Stomach (tissue), 4 donors: ENCODE results near the gene S1PR1.

Source experiments
- POLR2A ChIP-seq, 4 donors: fragments of 450-650 bp; IDR thresholded peaks; one replicate each; pipeline ENCODE4 v1.6.1; 2016; ENCODE audit warnings: antibody characterized with exemption in 4 of 4, control low read depth in 2 of 4, mild to moderate bottlenecking in 1 of 4, moderate library complexity in 1 of 4
- POLR2AphosphoS5 ChIP-seq, 3 donors: sonication (generic); formaldehyde crosslinking; IDR thresholded peaks; one replicate each; pipeline ENCODE4 v1.6.1; 2016; ENCODE audit warnings: antibody characterized with exemption in 3 of 3
- TF ChIP-seq, protein P1 (sequence below), 7 experiments: fragments of 450-650 bp in 4 of 7; fragments of 200-600 bp in 3 of 7; sonication (generic) in 3 of 7; IDR thresholded peaks; one replicate each; pipeline ENCODE4 v1.5.1; 2016 to 2019; ENCODE audit warnings: antibody characterized with exemption in 7 of 7, control low read depth in 2 of 7, mild to moderate bottlenecking in 1 of 7

DNA sequence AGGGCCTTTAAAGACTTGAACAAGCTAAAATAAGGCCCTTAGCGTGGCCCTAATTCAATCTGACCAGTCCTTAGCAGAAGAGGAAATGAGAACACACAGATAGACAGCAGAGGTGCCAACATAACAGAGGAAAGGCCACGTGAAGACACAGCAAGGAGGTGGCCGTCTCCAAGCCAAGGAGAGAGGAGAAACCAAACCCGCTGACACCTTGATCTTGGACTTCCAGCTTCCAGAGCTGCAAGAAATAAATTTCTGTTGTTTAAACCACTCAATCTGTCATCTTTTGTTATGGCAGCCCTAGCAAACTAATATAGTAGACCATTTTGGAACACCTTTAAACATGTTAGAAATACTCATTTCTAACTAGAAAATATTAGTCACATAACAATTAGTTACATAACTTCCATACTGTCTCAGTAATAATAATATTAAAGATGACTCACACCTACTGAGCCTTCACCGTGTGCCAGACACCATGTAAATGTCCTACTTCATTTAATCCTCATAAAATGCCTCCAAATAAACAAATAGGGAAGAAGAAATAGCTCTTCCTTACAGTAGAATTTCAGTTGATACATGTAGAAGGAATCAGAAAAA, 47.9 kb downstream of the S1PR1 start:
- TF ChIP-seq, protein P1, sequence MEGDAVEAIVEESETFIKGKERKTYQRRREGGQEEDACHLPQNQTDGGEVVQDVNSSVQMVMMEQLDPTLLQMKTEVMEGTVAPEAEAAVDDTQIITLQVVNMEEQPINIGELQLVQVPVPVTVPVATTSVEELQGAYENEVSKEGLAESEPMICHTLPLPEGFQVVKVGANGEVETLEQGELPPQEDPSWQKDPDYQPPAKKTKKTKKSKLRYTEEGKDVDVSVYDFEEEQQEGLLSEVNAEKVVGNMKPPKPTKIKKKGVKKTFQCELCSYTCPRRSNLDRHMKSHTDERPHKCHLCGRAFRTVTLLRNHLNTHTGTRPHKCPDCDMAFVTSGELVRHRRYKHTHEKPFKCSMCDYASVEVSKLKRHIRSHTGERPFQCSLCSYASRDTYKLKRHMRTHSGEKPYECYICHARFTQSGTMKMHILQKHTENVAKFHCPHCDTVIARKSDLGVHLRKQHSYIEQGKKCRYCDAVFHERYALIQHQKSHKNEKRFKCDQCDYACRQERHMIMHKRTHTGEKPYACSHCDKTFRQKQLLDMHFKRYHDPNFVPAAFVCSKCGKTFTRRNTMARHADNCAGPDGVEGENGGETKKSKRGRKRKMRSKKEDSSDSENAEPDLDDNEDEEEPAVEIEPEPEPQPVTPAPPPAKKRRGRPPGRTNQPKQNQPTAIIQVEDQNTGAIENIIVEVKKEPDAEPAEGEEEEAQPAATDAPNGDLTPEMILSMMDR (IDR thresholded peaks at IDR 0.05): no peak
- TF ChIP-seq POLR2A (IDR thresholded peaks at IDR 0.05) (no peak), POLR2AphosphoS5 (IDR thresholded peaks at IDR 0.05) (no peak)
